Measurements from ENCODE around the gene BZW2. TPM values are rescaled to one million over a fixed set of nuclear protein-coding genes. Genes with fewer than 3 reads are reported as not detected.
A peak's percentile ranks its signal among the peaks of the same experiment; 100 is the strongest.

BZW2 gene
- total RNA-seq, 1 experiment from 2014 or later, result 80.9 TPM

- Histone ChIP-seq H3K27ac (ENCODE audit: low read length) (peak within 1 kb of the TSS; percentile 82), H3K4me1 (ENCODE audit: control insufficient read depth, insufficient read depth, low read length) (peaks cover 21% of the 10 kb centered on the region), H3K27me3 (ENCODE audit: control insufficient read depth, insufficient read depth, low read length) (no peaks in the 10 kb centered on the region), H3K9me3 (ENCODE audit: control insufficient read depth, insufficient read depth, low read depth, low read length) (no peaks in the 10 kb centered on the region), H3K4me3 (ENCODE audit: low read depth in 2 of 2, low read length in 2 of 2) (peak within 1 kb of the TSS; percentile 76 to 83), H3K36me3 (ENCODE audit: control insufficient read depth, insufficient read depth, low read length) (no peaks in the 10 kb centered on the region)
- intact Hi-C loops (cut with micrococcal nuclease; ENCODE audit: unreplicated experiment), result no loop called here
- peak; percentile 95 for ATAC-seq
- in situ Hi-C loops (cut with HindIII; ENCODE audit: low pct_unique_long_range_greater_than_20kb, low sequenced_read_pairs), result no loop called here
- DNase-seq (ENCODE audit: low read depth, low spot score), result peak; percentile 77
- ChIA-PET POLR2A (no interaction called here), CTCF (interaction anchor here (0.6 kb wide), 1 partner anchor 202 kb away, joined by 3 read pairs; no protein-coding TSS in a partner anchor)
- TF ChIP-seq TCF7L2 (IDR thresholded peaks at IDR 0.05; ENCODE audit: low read depth, low read length), result peak; percentile 85; the same call in 1 of the 2 replicates
- TF ChIP-seq SIN3A (IDR thresholded peaks at IDR 0.05; ENCODE audit: borderline replicate concordance, insufficient read depth, low read depth, low read length), result no peak
- BruUV-seq (replicated peaks), result no TSS peak
These were observed 107.3 kb downstream of the BZW2 start, which contains the start of gene TSPAN13 for GRCh38 chr7:16753102-16753931. Gene TSPAN13 (plus strand): TSS chr7:16753755. CDS start chr7:16753968, 213 bp downstream.

GRCh38 chr7:16753932-16754855 lies 108.2 kb downstream of the BZW2 start:
- Histone ChIP-seq H3K27me3 (ENCODE audit: control insufficient read depth, insufficient read depth, low read length) (no peaks in the 10 kb centered on the region), H3K36me3 (ENCODE audit: control insufficient read depth, insufficient read depth, low read length) (no peaks in the 10 kb centered on the region), H3K27ac (ENCODE audit: low read length) (peak overlapping the region; percentile 80), H3K4me1 (ENCODE audit: control insufficient read depth, insufficient read depth, low read length) (peaks cover 21% of the 10 kb centered on the region), H3K4me3 (ENCODE audit: low read depth in 2 of 2, low read length in 2 of 2) (peak overlapping the region; percentile 76 to 83), H3K9me3 (ENCODE audit: control insufficient read depth, insufficient read depth, low read depth, low read length) (no peaks in the 10 kb centered on the region)
- BruUV-seq (replicated peaks), result no TSS peak
- POLR2A ChIA-PET, result no interaction called here
- CTCF ChIA-PET, result interaction anchor here (0.6 to 0.7 kb wide), 2 partner anchors 45 to 203 kb away, joined by 3 read pairs; no protein-coding TSS in a partner anchor
- DNase-seq (ENCODE audit: low read depth, low spot score) (no peak), ATAC-seq (peak; percentile 71)
- in situ Hi-C loops (cut with HindIII; ENCODE audit: low pct_unique_long_range_greater_than_20kb, low sequenced_read_pairs), result no loop called here
- intact Hi-C loops (cut with micrococcal nuclease; ENCODE audit: unreplicated experiment), result no loop called here
- TF ChIP-seq REST (IDR thresholded peaks at IDR 0.05; ENCODE audit: insufficient read depth in 1 of 2, low read depth in 2 of 2, low read length in 1 of 2) (no peak), TCF7L2 (IDR thresholded peaks at IDR 0.05; ENCODE audit: low read depth, low read length) (no peak), POLR2AphosphoS5 (IDR thresholded peaks at IDR 0.05; ENCODE audit: low read depth, low read length) (no peak; the same call in 1 of the 2 replicates), CTCF (IDR thresholded peaks at IDR 0.05) (no peak), SIN3A (IDR thresholded peaks at IDR 0.05; ENCODE audit: borderline replicate concordance, insufficient read depth, low read depth, low read length) (peak; percentile 46; the same call in 1 of the 2 replicates)

Data from Panc1 (cell line).